ENCODE data around the gene PYHIN1. TPM values are rescaled to one million over a fixed set of nuclear protein-coding genes. Genes with fewer than 3 reads are reported as not detected.

Gene PYHIN1
- total RNA-seq (1 to 10 TPM; 2.9 to 4.7 TPM), polyA plus RNA-seq (not detected)
- long read RNA-seq, donor 1: 0 reads
- long read RNA-seq, donor 2, partial matches to known transcripts: 0 of 2 reads
- long read RNA-seq, donor 2, other reads (novel, unspliced or antisense): 2 of 2 reads

DNA sequence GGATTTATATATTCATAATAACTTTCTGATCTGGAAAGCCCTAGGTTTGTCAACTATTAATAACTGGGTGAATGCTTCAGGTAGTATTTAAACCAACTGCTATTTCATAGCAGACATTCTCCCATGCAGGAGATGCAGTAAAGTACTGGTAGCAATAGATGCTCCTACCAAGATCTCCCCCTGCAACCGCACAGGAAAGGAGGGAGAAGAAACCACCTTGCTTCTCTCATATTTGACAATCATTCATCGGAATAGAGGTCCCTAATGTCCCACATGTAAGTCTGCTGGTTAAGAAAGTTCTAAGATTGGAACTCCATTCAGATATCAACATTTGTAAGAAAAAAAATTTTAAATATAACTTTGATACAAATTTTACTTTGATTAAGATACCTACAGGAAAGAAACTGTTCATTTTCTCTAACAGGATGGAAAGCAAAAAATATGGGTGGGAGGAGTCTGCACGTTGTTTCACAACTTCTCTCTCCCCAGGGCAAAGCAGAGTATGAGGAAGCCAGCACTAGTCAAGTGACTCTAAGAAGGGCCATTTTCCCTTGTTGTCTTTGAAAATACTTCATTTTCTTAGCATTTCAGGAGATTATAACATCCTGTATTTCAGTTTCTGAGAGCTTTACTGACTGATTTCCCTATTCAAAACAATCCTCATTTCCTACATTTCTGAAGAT lies at the start of gene PYHIN1:
Gene PYHIN1 (plus strand): TSS at position 498 of the 683 bp plus-strand sequence. CDS start 5,359 bp downstream, outside the sequence.
- ATAC-seq (ENCODE audit: low FRiP score) (no peak), DNase-seq (no peak)
- Histone ChIP-seq H3K27me3 (ENCODE audit: control insufficient read depth in 1 of 2, insufficient read depth in 2 of 2, low read length in 1 of 2) (no peaks in the 10 kb centered on the region), H3K4me3 (ENCODE audit: low read length in 2 of 2) (no peak within 1 kb of the TSS), H3K4me1 (ENCODE audit: control insufficient read depth in 1 of 2, insufficient read depth in 2 of 2, low read length in 2 of 2) (no peaks in the 10 kb centered on the region), H3K27ac (ENCODE audit: low read depth in 1 of 2, low read length in 2 of 2) (no peak within 1 kb of the TSS), H3K9me3 (ENCODE audit: control insufficient read depth, low read length) (no peaks in the 10 kb centered on the region), H3K36me3 (ENCODE audit: control insufficient read depth in 1 of 2, insufficient read depth in 2 of 2, low read length in 1 of 2) (no peaks in the 10 kb centered on the region)
- intact Hi-C loops (cut with DNase I): no loop called here
- WGBS, 2 donors: 61 to 67% methylated on average over 3 of the region's 3 CpGs

DNA sequence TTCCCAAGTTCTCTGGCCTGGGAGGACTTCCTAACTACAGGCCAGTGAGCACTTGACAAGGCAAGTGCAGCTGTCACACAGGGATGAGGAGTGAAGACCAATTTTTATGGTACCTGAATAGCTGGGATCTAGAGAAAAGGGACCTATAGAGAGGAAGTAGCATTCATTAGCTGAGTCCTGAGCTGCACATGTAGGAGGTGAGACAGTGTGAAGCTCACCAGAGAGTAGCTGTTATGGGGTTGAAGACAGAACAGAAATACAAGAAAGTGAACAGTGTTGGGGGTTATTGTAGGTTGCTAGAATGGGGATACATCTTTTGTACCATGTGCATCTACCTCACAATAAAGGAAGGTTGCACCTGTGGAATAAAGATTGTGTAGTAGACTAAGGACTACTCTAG lies 37.7 kb upstream of the PYHIN1 start:
- H3K36me3 ChIP-seq (ENCODE audit: control insufficient read depth in 1 of 2, insufficient read depth in 2 of 2, low read length in 1 of 2): no peaks in the 10 kb centered on the region
- H3K9me3 ChIP-seq (ENCODE audit: control insufficient read depth, low read length): peaks cover 2% of the 10 kb centered on the region
- H3K27ac ChIP-seq (ENCODE audit: low read depth in 1 of 2, low read length in 2 of 2): no peak overlapping the region
- ATAC-seq (ENCODE audit: low FRiP score): no peak
- no peaks in the 10 kb centered on the region for H3K27me3 ChIP-seq (ENCODE audit: control insufficient read depth in 1 of 2, insufficient read depth in 2 of 2, low read length in 1 of 2)
- H3K4me1 ChIP-seq (ENCODE audit: control insufficient read depth in 1 of 2, insufficient read depth in 2 of 2, low read length in 2 of 2): no peaks in the 10 kb centered on the region
- H3K4me3 ChIP-seq (ENCODE audit: low read length in 2 of 2): no peak overlapping the region
- intact Hi-C loops (cut with DNase I): loop anchor here in 1 of 2 donors (2.0 kb wide), 1 partner anchor 31 kb away; no protein-coding TSS in a partner anchor
- no peak for DNase-seq

DNA sequence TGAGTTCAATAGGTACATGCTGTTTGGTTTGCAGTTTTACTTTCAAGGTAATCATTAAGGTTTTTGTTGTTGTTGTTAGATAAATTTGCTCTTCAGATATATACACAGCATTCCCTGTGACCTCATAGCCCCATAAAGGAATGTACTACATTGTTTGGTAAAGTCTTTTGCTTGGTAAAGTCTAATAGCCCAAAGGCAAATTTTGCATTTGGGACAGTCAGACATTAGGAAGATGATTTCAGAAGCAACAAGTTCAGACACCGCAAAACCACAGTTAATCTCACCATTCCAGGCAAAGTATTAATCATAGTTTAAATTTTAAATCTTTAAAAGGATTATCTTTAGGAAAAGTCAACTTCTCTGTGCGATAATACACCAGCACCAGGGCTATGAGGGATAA lies 32.6 kb upstream of the PYHIN1 start:
- no peak overlapping the region for H3K4me3 ChIP-seq (ENCODE audit: low read length in 2 of 2)
- no peak for DNase-seq
- no peak for ATAC-seq (ENCODE audit: low FRiP score)
- no peaks in the 10 kb centered on the region for H3K27me3 ChIP-seq (ENCODE audit: control insufficient read depth in 1 of 2, insufficient read depth in 2 of 2, low read length in 1 of 2)
- H3K9me3 ChIP-seq (ENCODE audit: control insufficient read depth, low read length): no peaks in the 10 kb centered on the region
- H3K36me3 ChIP-seq (ENCODE audit: control insufficient read depth in 1 of 2, insufficient read depth in 2 of 2, low read length in 1 of 2): no peaks in the 10 kb centered on the region
- no peak overlapping the region for H3K27ac ChIP-seq (ENCODE audit: low read depth in 1 of 2, low read length in 2 of 2)
- intact Hi-C loops (cut with DNase I): no loop called here
- WGBS, 2 donors: no CpG with 5 or more reads among the region's 2 CpGs
- no peaks in the 10 kb centered on the region for H3K4me1 ChIP-seq (ENCODE audit: control insufficient read depth in 1 of 2, insufficient read depth in 2 of 2, low read length in 2 of 2)

DNA sequence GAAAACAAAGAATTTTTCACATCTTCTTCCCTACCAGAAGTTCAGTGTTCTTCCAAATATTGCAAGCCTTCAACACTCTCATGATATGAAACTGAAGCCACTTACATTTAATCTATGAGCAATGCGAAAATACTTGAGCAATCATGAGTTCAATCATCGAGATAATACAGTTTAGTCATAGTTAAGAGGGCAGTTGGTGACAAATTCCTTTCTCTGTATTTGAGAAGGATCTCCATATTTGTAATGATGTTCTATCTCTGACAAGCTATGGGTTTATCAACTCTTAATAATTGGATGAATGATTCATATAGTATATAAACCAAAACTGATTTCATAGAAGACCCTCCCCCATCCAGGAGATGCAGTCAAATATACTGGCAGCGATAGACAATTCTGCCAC lies 29.7 kb upstream of the PYHIN1 start:
- WGBS, 2 donors: 81% methylated on average over 3 of the region's 3 CpGs
- ATAC-seq (ENCODE audit: low FRiP score): no peak
- H3K36me3 ChIP-seq (ENCODE audit: control insufficient read depth in 1 of 2, insufficient read depth in 2 of 2, low read length in 1 of 2): no peaks in the 10 kb centered on the region

DNA sequence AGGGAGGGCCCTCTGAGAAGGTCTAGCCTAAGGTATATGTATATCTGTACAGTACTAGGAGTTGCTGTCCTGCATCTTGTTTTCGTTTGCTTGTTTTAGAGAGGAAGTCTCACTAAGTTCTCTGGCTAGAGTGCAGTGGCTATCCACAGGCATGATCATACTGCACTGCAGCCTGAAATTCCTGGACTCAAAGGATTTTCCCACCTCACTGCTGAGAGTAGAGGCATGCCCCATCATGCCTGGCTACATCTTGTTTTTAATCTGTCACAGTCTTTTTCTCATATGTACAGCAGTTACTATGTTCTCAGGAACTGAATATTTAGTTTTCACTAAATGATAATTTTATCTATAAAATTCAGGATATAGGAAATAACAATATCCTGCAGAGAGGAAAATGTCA lies 15.3 kb upstream of the PYHIN1 start:
- intact Hi-C loops (cut with DNase I): no loop called here
- Histone ChIP-seq H3K4me3 (ENCODE audit: low read length in 2 of 2) (no peak overlapping the region), H3K9me3 (ENCODE audit: control insufficient read depth, low read length) (no peaks in the 10 kb centered on the region), H3K27ac (ENCODE audit: low read depth in 1 of 2, low read length in 2 of 2) (no peak overlapping the region), H3K4me1 (ENCODE audit: control insufficient read depth in 1 of 2, insufficient read depth in 2 of 2, low read length in 2 of 2) (no peaks in the 10 kb centered on the region), H3K27me3 (ENCODE audit: control insufficient read depth in 1 of 2, insufficient read depth in 2 of 2, low read length in 1 of 2) (no peaks in the 10 kb centered on the region), H3K36me3 (ENCODE audit: control insufficient read depth in 1 of 2, insufficient read depth in 2 of 2, low read length in 1 of 2) (no peaks in the 10 kb centered on the region)
- no peak for DNase-seq
- ATAC-seq (ENCODE audit: low FRiP score): no peak
- 44 to 60% methylated on average over 1 of the region's 1 CpG for WGBS, 2 donors

More for the DNA sequence above, 29.7 kb upstream of the PYHIN1 start:
- no peak overlapping the region for H3K4me3 ChIP-seq (ENCODE audit: low read length in 2 of 2)
- DNase-seq: no peak
- H3K27ac ChIP-seq (ENCODE audit: low read depth in 1 of 2, low read length in 2 of 2): no peak overlapping the region
- intact Hi-C loops (cut with DNase I): no loop called here
- no peaks in the 10 kb centered on the region for H3K4me1 ChIP-seq (ENCODE audit: control insufficient read depth in 1 of 2, insufficient read depth in 2 of 2, low read length in 2 of 2)
- no peaks in the 10 kb centered on the region for H3K27me3 ChIP-seq (ENCODE audit: control insufficient read depth in 1 of 2, insufficient read depth in 2 of 2, low read length in 1 of 2)
- no peaks in the 10 kb centered on the region for H3K9me3 ChIP-seq (ENCODE audit: control insufficient read depth, low read length)

DNA sequence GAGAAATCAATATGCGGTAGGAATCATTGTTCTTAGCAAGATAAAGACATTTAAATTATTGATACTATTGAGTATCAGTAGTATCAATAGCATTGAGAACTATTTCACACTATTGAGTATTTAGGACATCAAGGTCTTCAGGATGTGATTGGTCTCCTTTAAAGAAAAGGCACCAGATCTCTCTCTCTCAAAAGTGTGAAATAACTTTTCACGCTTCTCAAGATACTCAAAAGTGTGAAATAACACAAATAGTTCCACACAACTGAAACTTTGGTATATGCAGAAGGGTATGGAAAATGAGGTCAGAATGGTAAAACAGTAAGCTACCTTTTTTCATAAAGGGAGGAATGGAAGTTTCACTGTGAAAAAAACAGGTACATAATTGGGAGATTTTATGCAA lies 6.7 kb upstream of the PYHIN1 start:
- Histone ChIP-seq H3K36me3 (ENCODE audit: control insufficient read depth in 1 of 2, insufficient read depth in 2 of 2, low read length in 1 of 2) (no peaks in the 10 kb centered on the region), H3K4me3 (ENCODE audit: low read length in 2 of 2) (no peak overlapping the region), H3K9me3 (ENCODE audit: control insufficient read depth, low read length) (no peaks in the 10 kb centered on the region), H3K27ac (ENCODE audit: low read depth in 1 of 2, low read length in 2 of 2) (no peak overlapping the region), H3K4me1 (ENCODE audit: control insufficient read depth in 1 of 2, insufficient read depth in 2 of 2, low read length in 2 of 2) (no peaks in the 10 kb centered on the region), H3K27me3 (ENCODE audit: control insufficient read depth in 1 of 2, insufficient read depth in 2 of 2, low read length in 1 of 2) (no peaks in the 10 kb centered on the region)
- no peak for ATAC-seq (ENCODE audit: low FRiP score)
- DNase-seq: no peak
- intact Hi-C loops (cut with DNase I): loop anchor here in 1 of 2 donors (2.0 kb wide), 1 partner anchor 30 kb away; no protein-coding TSS in a partner anchor
- 87 to 89% methylated on average over 2 of the region's 2 CpGs for WGBS, 2 donors

DNA sequence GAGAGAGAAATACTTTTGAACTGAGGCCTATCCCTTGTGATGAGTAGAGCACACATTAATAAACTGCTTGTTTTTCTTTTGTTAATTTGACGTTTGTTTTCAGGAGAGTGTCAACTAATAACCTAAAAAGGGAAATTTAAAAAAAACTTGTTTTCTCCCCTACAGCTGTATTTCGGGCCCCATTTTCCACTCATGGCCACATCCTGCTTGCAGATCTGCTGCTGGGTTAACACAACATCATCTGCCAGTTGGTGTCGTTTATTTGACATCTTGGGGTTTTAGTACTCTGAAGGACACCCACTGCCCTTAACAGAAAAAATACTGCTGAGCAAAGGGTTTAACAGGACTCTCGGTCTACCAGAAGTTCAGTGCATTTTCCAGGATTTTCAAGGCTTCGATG lies 848 bp upstream of the PYHIN1 start:
- DNase-seq (no peak), ATAC-seq (ENCODE audit: low FRiP score) (no peak)
- Histone ChIP-seq H3K4me1 (ENCODE audit: control insufficient read depth in 1 of 2, insufficient read depth in 2 of 2, low read length in 2 of 2) (no peaks in the 10 kb centered on the region), H3K9me3 (ENCODE audit: control insufficient read depth, low read length) (no peaks in the 10 kb centered on the region), H3K4me3 (ENCODE audit: low read length in 2 of 2) (no peak overlapping the region), H3K27ac (ENCODE audit: low read depth in 1 of 2, low read length in 2 of 2) (no peak overlapping the region), H3K36me3 (ENCODE audit: control insufficient read depth in 1 of 2, insufficient read depth in 2 of 2, low read length in 1 of 2) (no peaks in the 10 kb centered on the region), H3K27me3 (ENCODE audit: control insufficient read depth in 1 of 2, insufficient read depth in 2 of 2, low read length in 1 of 2) (no peaks in the 10 kb centered on the region)
- intact Hi-C loops (cut with DNase I): no loop called here
- 52 to 64% methylated on average over 5 of the region's 5 CpGs for WGBS, 2 donors

DNA sequence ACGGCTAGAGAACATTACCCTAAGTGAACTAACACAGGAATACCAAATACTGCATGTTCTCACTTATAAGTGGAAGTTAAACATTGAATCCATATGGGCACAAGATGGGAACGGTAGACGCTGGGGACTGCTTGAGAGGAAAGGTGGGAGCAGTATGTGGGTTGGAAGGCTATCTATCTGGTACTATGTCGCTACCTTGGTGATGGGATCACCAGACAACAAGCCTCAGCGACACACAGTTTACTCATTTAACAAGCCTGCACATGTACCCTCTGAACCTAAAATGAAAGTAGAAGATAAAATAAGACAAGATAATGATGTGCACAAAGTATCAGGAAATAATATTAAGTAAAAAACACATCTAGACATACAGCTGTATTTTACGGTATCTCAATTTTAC lies 819 bp downstream of the PYHIN1 start:
- DNase-seq (no peak), ATAC-seq (ENCODE audit: low FRiP score) (no peak)
- no peaks in the 10 kb centered on the region for H3K27me3 ChIP-seq (ENCODE audit: control insufficient read depth in 1 of 2, insufficient read depth in 2 of 2, low read length in 1 of 2)
- WGBS, 2 donors: 77 to 91% methylated on average over 6 of the region's 6 CpGs
- H3K9me3 ChIP-seq (ENCODE audit: control insufficient read depth, low read length): no peaks in the 10 kb centered on the region
- no peaks in the 10 kb centered on the region for H3K4me1 ChIP-seq (ENCODE audit: control insufficient read depth in 1 of 2, insufficient read depth in 2 of 2, low read length in 2 of 2)
- H3K36me3 ChIP-seq (ENCODE audit: control insufficient read depth in 1 of 2, insufficient read depth in 2 of 2, low read length in 1 of 2): no peaks in the 10 kb centered on the region
- H3K4me3 ChIP-seq (ENCODE audit: low read length in 2 of 2): no peak overlapping the region
- H3K27ac ChIP-seq (ENCODE audit: low read depth in 1 of 2, low read length in 2 of 2): no peak overlapping the region
- intact Hi-C loops (cut with DNase I): no loop called here

DNA sequence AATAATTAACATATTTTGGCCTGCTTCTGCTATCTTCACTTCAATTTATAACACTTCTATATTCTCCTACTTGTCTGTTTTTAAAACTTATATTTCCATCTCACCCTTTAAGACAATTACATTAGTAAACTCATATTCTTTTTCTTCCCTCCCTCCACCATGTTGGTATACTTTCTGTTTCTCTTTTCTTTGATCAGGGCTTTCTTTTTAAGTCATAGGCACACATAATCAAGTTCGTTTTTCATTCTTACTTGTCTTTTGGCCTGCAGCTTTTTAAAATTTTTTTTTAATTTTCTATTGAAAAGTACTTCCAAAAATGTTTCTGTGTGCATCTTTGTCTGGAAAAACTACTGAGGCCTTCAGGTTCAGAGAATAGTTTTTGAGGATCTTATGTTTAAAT lies 2.3 kb downstream of the PYHIN1 start:
- DNase-seq (no peak), ATAC-seq (ENCODE audit: low FRiP score) (no peak)
- Histone ChIP-seq H3K27ac (ENCODE audit: low read depth in 1 of 2, low read length in 2 of 2) (no peak overlapping the region), H3K9me3 (ENCODE audit: control insufficient read depth, low read length) (no peaks in the 10 kb centered on the region), H3K4me3 (ENCODE audit: low read length in 2 of 2) (no peak overlapping the region), H3K4me1 (ENCODE audit: control insufficient read depth in 1 of 2, insufficient read depth in 2 of 2, low read length in 2 of 2) (no peaks in the 10 kb centered on the region), H3K36me3 (ENCODE audit: control insufficient read depth in 1 of 2, insufficient read depth in 2 of 2, low read length in 1 of 2) (no peaks in the 10 kb centered on the region), H3K27me3 (ENCODE audit: control insufficient read depth in 1 of 2, insufficient read depth in 2 of 2, low read length in 1 of 2) (no peaks in the 10 kb centered on the region)
- intact Hi-C loops (cut with DNase I): no loop called here
- WGBS, 2 donors: 31 to 34% methylated on average over 1 of the region's 1 CpG
